DND-41 (cell line): ENCODE data around the gene SIAE.

Source experiments
- CTCF ChIP-seq: IDR thresholded peaks from 2 replicates; pipeline ENCODE4 v1.5.1; 2012; ENCODE audit warnings: borderline replicate concordance, low read length, moderate library complexity, mild to moderate bottlenecking; ENCODE audit not compliant: poor library complexity, severe bottlenecking; ENCODE audit errors: extremely low read depth
- EZH2 ChIP-seq: IDR thresholded peaks from 3 replicates; pipeline ENCODE4 v1.6.1; 2012; ENCODE audit warnings: borderline replicate concordance, low read depth, mild to moderate bottlenecking, moderate library complexity, low read length, inconsistent platforms; ENCODE audit not compliant: severe bottlenecking

DNA sequence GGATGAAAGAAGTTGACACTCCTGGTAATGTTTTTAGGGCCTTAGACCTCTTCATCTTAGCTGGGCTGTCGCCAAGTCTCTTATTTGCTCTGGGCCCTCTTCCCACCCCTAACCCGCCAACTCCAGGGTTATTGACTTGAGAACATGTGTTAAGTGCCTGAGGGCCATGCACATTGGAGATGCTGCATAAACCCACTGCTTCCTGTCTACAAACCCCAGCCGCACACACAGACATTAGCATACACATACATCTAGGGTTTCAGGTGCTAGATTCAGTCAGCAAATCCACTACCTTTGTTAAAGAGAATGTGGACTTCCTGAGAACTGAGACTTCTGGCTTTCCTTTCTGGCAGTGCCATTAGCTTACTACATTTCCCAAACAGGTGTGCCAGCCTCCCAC lies 61.5 kb downstream of the SIAE start:
- TF ChIP-seq CTCF (no peak), EZH2 (no peak)
